ENCODE measurements around the gene CDON.

The CDON gene

GRCh38 chr11:126098204-126098769, 35.6 kb upstream of the CDON start:
- TF ChIP-seq ZFX (IDR thresholded peaks at IDR 0.05; ENCODE audit: borderline replicate concordance) (no peak), CTCF (IDR thresholded peaks at IDR 0.05) (no peak)

GRCh38 chr11:126095745-126096144, 33.1 kb upstream of the CDON start:
- TF ChIP-seq CTCF (IDR thresholded peaks at IDR 0.05), result no peak
- TF ChIP-seq ZFX (IDR thresholded peaks at IDR 0.05; ENCODE audit: borderline replicate concordance), result no peak
- no peak overlapping the region for H3K27ac ChIP-seq

More at GRCh38 chr11:126098204-126098769, 35.6 kb upstream of the CDON start:
- no peak overlapping the region for H3K27ac ChIP-seq

- TF ChIP-seq ZFX (IDR thresholded peaks at IDR 0.05; ENCODE audit: borderline replicate concordance) (no peak), CTCF (IDR thresholded peaks at IDR 0.05) (no peak)
- H3K27ac ChIP-seq, result no peak overlapping the region
These were observed 27.8 kb upstream of the CDON start for GRCh38 chr11:126090452-126090851.

GRCh38 chr11:126088999-126089398, 26.3 kb upstream of the CDON start:
- no peak overlapping the region for H3K27ac ChIP-seq
- TF ChIP-seq ZFX (IDR thresholded peaks at IDR 0.05; ENCODE audit: borderline replicate concordance) (no peak), CTCF (IDR thresholded peaks at IDR 0.05) (no peak)

GRCh38 chr11:126086248-126086647, 23.6 kb upstream of the CDON start:
- H3K27ac ChIP-seq, result no peak overlapping the region
- TF ChIP-seq ZFX (IDR thresholded peaks at IDR 0.05; ENCODE audit: borderline replicate concordance), result no peak
- TF ChIP-seq CTCF (IDR thresholded peaks at IDR 0.05), result no peak

- TF ChIP-seq ZFX (IDR thresholded peaks at IDR 0.05; ENCODE audit: borderline replicate concordance) (no peak), CTCF (IDR thresholded peaks at IDR 0.05) (no peak)
- no peak overlapping the region for H3K27ac ChIP-seq
These were observed 21.9 kb upstream of the CDON start for GRCh38 chr11:126084608-126084912.

GRCh38 chr11:126083829-126084607, 21.4 kb upstream of the CDON start:
- no peak for TF ChIP-seq ZFX (IDR thresholded peaks at IDR 0.05; ENCODE audit: borderline replicate concordance)
- no peak for TF ChIP-seq CTCF (IDR thresholded peaks at IDR 0.05)
- H3K27ac ChIP-seq, result no peak overlapping the region

Data from 22Rv1 (cell line).